ENCODE measurements around the gene SPESP1. TPM values are rescaled to one million over a fixed set of nuclear protein-coding genes. Genes with fewer than 3 reads are reported as not detected.

SPESP1 gene
- total and polyA plus RNA-seq, 2 experiments from 2014 or later, result not detected

DNA sequence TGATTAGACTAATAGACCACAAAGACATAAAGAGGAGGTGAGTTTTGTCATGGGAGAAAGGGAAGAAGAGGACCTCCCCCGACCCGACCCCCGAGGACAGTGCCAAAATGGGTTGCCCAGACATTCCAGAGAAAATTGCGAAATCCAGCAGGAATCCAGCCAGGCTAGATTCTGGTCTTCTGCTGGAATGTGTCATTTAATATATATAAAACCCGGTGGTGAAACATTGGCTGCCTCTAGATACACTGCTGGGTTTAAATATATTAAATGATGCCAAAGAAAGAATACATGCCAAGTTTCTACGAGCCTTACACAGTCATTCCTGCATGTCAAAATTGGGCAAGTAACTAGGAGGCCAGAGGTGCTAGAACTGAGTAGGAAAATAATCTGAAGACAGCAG lies 45.3 kb upstream of the SPESP1 start:
- H3K27ac ChIP-seq (ENCODE audit: low read depth), result no peak overlapping the region
- H2AFZ ChIP-seq, result no peak overlapping the region
- H3K9me2 ChIP-seq (ENCODE audit: insufficient read depth), result no peaks in the 10 kb centered on the region
- Mint-ChIP-seq H3K9me3 (no peaks in the 10 kb centered on the region), H3K27ac (no peak overlapping the region), H3K4me3 (no peak overlapping the region), H3K27me3 (ENCODE audit: insufficient read depth, low read depth, poor library complexity) (no peaks in the 10 kb centered on the region), H3K36me3 (ENCODE audit: low read depth) (no peaks in the 10 kb centered on the region), H3K4me1 (peaks cover 12% of the 10 kb centered on the region)
- H3K4me3 ChIP-seq, result no peak overlapping the region
- no peaks in the 10 kb centered on the region for H3K79me2 ChIP-seq (replicated peaks; ENCODE audit: insufficient read depth)
- peak; percentile 72 for DNase-seq (ENCODE audit: low spot score)
- peaks cover 4% of the 10 kb centered on the region; the same call in 1 of the 2 replicates for H3K4me1 ChIP-seq (ENCODE audit: insufficient read depth)
- no peak overlapping the region for H3K4me2 ChIP-seq
- TF ChIP-seq, protein P1, sequence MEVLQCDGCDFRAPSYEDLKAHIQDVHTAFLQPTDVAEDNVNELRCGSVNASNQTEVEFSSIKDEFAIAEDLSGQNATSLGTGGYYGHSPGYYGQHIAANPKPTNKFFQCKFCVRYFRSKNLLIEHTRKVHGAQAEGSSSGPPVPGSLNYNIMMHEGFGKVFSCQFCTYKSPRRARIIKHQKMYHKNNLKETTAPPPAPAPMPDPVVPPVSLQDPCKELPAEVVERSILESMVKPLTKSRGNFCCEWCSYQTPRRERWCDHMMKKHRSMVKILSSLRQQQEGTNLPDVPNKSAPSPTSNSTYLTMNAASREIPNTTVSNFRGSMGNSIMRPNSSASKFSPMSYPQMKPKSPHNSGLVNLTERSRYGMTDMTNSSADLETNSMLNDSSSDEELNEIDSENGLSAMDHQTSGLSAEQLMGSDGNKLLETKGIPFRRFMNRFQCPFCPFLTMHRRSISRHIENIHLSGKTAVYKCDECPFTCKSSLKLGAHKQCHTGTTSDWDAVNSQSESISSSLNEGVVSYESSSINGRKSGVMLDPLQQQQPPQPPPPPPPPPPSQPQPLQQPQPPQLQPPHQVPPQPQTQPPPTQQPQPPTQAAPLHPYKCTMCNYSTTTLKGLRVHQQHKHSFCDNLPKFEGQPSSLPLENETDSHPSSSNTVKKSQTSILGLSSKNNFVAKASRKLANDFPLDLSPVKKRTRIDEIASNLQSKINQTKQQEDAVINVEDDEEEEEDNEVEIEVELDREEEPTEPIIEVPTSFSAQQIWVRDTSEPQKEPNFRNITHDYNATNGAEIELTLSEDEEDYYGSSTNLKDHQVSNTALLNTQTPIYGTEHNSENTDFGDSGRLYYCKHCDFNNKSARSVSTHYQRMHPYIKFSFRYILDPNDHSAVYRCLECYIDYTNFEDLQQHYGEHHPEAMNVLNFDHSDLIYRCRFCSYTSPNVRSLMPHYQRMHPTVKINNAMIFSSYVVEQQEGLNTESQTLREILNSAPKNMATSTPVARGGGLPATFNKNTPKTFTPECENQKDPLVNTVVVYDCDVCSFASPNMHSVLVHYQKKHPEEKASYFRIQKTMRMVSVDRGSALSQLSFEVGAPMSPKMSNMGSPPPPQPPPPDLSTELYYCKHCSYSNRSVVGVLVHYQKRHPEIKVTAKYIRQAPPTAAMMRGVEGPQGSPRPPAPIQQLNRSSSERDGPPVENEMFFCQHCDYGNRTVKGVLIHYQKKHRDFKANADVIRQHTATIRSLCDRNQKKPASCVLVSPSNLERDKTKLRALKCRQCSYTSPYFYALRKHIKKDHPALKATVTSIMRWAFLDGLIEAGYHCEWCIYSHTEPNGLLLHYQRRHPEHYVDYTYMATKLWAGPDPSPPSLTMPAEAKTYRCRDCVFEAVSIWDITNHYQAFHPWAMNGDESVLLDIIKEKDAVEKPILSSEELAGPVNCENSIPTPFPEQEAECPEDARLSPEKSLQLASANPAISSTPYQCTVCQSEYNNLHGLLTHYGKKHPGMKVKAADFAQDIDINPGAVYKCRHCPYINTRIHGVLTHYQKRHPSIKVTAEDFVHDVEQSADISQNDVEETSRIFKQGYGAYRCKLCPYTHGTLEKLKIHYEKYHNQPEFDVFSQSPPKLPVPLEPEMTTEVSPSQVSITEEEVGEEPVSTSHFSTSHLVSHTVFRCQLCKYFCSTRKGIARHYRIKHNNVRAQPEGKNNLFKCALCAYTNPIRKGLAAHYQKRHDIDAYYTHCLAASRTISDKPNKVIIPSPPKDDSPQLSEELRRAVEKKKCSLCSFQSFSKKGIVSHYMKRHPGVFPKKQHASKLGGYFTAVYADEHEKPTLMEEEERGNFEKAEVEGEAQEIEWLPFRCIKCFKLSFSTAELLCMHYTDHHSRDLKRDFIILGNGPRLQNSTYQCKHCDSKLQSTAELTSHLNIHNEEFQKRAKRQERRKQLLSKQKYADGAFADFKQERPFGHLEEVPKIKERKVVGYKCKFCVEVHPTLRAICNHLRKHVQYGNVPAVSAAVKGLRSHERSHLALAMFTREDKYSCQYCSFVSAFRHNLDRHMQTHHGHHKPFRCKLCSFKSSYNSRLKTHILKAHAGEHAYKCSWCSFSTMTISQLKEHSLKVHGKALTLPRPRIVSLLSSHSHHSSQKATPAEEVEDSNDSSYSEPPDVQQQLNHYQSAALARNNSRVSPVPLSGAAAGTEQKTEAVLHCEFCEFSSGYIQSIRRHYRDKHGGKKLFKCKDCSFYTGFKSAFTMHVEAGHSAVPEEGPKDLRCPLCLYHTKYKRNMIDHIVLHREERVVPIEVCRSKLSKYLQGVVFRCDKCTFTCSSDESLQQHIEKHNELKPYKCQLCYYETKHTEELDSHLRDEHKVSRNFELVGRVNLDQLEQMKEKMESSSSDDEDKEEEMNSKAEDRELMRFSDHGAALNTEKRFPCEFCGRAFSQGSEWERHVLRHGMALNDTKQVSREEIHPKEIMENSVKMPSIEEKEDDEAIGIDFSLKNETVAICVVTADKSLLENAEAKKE (CRISPR knock-in tag; IDR thresholded peaks at IDR 0.05), result peak; percentile 72; the same call in 1 of the 2 replicates
- TF ChIP-seq ZNF114 (CRISPR knock-in tag; IDR thresholded peaks at IDR 0.05) (no peak), EZH2phosphoT487 (IDR thresholded peaks at IDR 0.05; ENCODE audit: unreplicated experiment) (no peak), NANOG (IDR thresholded peaks at IDR 0.05; ENCODE audit: borderline replicate concordance) (no peak), POLR2AphosphoS5 (IDR thresholded peaks at IDR 0.05; ENCODE audit: low read depth) (no peak), JUNB (IDR thresholded peaks at IDR 0.05; ENCODE audit: unreplicated experiment) (no peak)
- TF ChIP-seq, protein P2, sequence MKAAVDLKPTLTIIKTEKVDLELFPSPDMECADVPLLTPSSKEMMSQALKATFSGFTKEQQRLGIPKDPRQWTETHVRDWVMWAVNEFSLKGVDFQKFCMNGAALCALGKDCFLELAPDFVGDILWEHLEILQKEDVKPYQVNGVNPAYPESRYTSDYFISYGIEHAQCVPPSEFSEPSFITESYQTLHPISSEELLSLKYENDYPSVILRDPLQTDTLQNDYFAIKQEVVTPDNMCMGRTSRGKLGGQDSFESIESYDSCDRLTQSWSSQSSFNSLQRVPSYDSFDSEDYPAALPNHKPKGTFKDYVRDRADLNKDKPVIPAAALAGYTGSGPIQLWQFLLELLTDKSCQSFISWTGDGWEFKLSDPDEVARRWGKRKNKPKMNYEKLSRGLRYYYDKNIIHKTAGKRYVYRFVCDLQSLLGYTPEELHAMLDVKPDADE (IDR thresholded peaks at IDR 0.05), result no peak
- TF ChIP-seq, protein P3, sequence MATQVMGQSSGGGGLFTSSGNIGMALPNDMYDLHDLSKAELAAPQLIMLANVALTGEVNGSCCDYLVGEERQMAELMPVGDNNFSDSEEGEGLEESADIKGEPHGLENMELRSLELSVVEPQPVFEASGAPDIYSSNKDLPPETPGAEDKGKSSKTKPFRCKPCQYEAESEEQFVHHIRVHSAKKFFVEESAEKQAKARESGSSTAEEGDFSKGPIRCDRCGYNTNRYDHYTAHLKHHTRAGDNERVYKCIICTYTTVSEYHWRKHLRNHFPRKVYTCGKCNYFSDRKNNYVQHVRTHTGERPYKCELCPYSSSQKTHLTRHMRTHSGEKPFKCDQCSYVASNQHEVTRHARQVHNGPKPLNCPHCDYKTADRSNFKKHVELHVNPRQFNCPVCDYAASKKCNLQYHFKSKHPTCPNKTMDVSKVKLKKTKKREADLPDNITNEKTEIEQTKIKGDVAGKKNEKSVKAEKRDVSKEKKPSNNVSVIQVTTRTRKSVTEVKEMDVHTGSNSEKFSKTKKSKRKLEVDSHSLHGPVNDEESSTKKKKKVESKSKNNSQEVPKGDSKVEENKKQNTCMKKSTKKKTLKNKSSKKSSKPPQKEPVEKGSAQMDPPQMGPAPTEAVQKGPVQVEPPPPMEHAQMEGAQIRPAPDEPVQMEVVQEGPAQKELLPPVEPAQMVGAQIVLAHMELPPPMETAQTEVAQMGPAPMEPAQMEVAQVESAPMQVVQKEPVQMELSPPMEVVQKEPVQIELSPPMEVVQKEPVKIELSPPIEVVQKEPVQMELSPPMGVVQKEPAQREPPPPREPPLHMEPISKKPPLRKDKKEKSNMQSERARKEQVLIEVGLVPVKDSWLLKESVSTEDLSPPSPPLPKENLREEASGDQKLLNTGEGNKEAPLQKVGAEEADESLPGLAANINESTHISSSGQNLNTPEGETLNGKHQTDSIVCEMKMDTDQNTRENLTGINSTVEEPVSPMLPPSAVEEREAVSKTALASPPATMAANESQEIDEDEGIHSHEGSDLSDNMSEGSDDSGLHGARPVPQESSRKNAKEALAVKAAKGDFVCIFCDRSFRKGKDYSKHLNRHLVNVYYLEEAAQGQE (IDR thresholded peaks at IDR 0.05; ENCODE audit: unreplicated experiment), result no peak
- H3F3A ChIP-seq (replicated peaks; ENCODE audit: low read depth), result no peaks in the 10 kb centered on the region
- no peaks in the 10 kb centered on the region for H4K20me1 ChIP-seq (replicated peaks; ENCODE audit: insufficient read depth)
- no peaks in the 10 kb centered on the region for H3K27me3 ChIP-seq (ENCODE audit: insufficient read depth)
- ATAC-seq, result peak; percentile 44; the same call in 1 of the 3 replicates
- H3K36me3 ChIP-seq (ENCODE audit: insufficient read depth), result no peaks in the 10 kb centered on the region

All from GM23338 (cell line).